CD4-positive, alpha-beta T cell (primary cell): Measurements from ENCODE around the gene LRRC25. TPM values are rescaled to one million over a fixed set of nuclear protein-coding genes. Genes with fewer than 3 reads are reported as not detected.

ENCODE experiments used
- ATAC-seq: fragments of 200-7000 bp; cut with Tn5 transposase; one replicate; pipeline ENCODE4 v1.10.0; 2022; ENCODE audit warnings: mild to moderate bottlenecking; ENCODE audit not compliant: poor library complexity
- CTCF ChIA-PET: fragments of 350-600 bp; sonication (Branson Sonifier 250); formaldehyde crosslinking; loops from one replicate; lab custom pipeline; 2021; ENCODE audit warnings: antibody characterized with exemption, inconsistent platforms; lab: Charles Lee
- POLR2A ChIA-PET: fragments of 350-600 bp; sonication (Branson Sonifier 250); formaldehyde crosslinking; loops from one replicate; lab custom pipeline; 2021; ENCODE audit warnings: antibody characterized with exemption, inconsistent platforms; lab: Charles Lee
- DNase-seq, 14 experiments: peaks; one replicate each; pipeline ENCODE4 v3.0.0-alpha.2; 2013 to 2020; ENCODE audit warnings: mixed read lengths in 2 of 14
- H3K27ac ChIP-seq, 2 donors: one replicate each; pipeline versions ENCODE4 v1.5.1 to v1.7.0; 2013; ENCODE audit warnings: low read length in 2 of 2, low read depth in 1 of 2, mild to moderate bottlenecking in 1 of 2
- H3K27me3 ChIP-seq, 2 experiments: 1 replicate in 1 of 2; 2 replicates in 1 of 2; pipeline versions ENCODE4 v1.6.1 to v1.7.0; 2013; ENCODE audit warnings: low read length in 2 of 2, control low read depth in 1 of 2, mild to moderate bottlenecking in 1 of 2, moderate library complexity in 1 of 2; ENCODE audit not compliant: insufficient read depth in 2 of 2, control insufficient read depth in 1 of 2
- H3K36me3 ChIP-seq: one replicate; pipeline ENCODE4 v1.6.1; 2013; ENCODE audit warnings: low read length, control low read depth; ENCODE audit not compliant: insufficient read depth
- H3K4me1 ChIP-seq: one replicate; pipeline ENCODE4 v1.6.1; 2013; ENCODE audit warnings: low read length, control low read depth; ENCODE audit not compliant: insufficient read depth
- H3K4me3 ChIP-seq: one replicate; pipeline ENCODE4 v1.5.1; 2013; ENCODE audit warnings: mild to moderate bottlenecking, low read length, moderate library complexity
- H3K9me3 ChIP-seq, 2 experiments: 1 replicate in 1 of 2; 2 replicates in 1 of 2; pipeline versions ENCODE4 v1.6.1 to v1.7.0; 2013; ENCODE audit warnings: low read length in 2 of 2, mild to moderate bottlenecking in 2 of 2, control low read depth in 1 of 2, moderate library complexity in 1 of 2; ENCODE audit not compliant: control insufficient read depth in 1 of 2, insufficient read depth in 1 of 2
- H3K27ac Mint-ChIP-seq: one replicate; pipeline ENCODE4 v1.8.0; 2020; ENCODE audit warnings: mixed read lengths
- H3K27me3 Mint-ChIP-seq: one replicate; pipeline ENCODE4 v1.8.0; 2021; ENCODE audit warnings: mixed read lengths
- H3K36me3 Mint-ChIP-seq: one replicate; pipeline ENCODE4 v1.8.0; 2021; ENCODE audit warnings: low read depth, mixed read lengths
- H3K4me1 Mint-ChIP-seq: one replicate; pipeline ENCODE4 v1.8.0; 2021; ENCODE audit warnings: low read depth, mixed read lengths
- H3K4me3 Mint-ChIP-seq: one replicate; pipeline ENCODE4 v1.8.0; 2020; ENCODE audit warnings: mild to moderate bottlenecking, mixed read lengths
- H3K9me3 Mint-ChIP-seq: one replicate; pipeline ENCODE4 v1.8.0; 2020; ENCODE audit warnings: mixed read lengths
- CTCF ChIP-seq: fragments of 200-600 bp; IDR thresholded peaks from one replicate; pipeline ENCODE4 v1.8.0; 2022; ENCODE audit warnings: antibody characterized with exemption, mild to moderate bottlenecking
- intact Hi-C, 2 experiments: fragments of 100-400 bp; cut with DNase I in 1 of 2; cut with micrococcal nuclease in 1 of 2; formaldehyde crosslinking; loops; one replicate each; pipeline versions ENCODE4 v1.15.1 to v1.9.0; 2023 to 2025; cut with DNase I, micrococcal nuclease
- total RNA-seq, 174 experiments: library from RNA in 2 of 174; stranded (reverse) in 2 of 174; gene quantifications; one replicate each; pipeline ENCODE4 v1.2.3 and lab custom pipeline; 2021 to 2026

Gene LRRC25
- total RNA-seq, 2 experiments from 2014 or later: 0.82 to 0.92 TPM

DNA sequence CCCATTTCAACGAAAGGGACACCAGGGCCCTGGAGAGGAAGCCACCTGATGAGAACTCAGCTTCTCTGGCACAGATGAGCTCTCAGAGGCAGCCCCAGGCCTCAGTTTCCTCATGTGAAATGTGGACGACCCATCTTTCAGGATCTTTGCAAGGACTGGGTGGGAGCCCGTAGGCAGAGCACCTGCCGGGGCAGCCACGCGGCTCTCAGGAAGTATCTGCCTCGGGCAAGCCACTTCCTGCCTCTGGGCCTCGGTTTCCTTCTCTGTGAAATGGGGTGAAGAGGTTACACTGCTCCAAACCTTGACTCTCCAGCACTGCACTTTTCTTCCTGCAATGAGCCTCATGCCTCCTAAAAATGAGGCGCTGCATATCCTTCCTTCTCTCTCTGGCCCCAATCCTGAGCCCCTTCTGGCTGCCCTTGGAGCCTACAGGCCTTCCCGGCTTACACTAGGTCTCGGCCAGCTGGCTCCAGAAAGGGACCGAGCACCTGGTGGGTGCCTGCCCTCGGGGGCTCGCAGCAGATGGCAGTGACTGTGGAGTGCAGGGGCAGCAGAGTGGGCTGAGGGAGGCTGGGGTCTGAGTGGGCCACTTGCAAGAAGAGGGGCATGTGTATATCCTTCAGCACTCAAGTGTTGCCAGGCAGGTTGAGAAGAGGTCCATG, 25.2 kb upstream of the LRRC25 start:
- peak in 5 of 14 experiments; percentile 29 to 83 (median 61) for DNase-seq
- peak overlapping the region; percentile 74 for H3K4me3 Mint-ChIP-seq

DNA sequence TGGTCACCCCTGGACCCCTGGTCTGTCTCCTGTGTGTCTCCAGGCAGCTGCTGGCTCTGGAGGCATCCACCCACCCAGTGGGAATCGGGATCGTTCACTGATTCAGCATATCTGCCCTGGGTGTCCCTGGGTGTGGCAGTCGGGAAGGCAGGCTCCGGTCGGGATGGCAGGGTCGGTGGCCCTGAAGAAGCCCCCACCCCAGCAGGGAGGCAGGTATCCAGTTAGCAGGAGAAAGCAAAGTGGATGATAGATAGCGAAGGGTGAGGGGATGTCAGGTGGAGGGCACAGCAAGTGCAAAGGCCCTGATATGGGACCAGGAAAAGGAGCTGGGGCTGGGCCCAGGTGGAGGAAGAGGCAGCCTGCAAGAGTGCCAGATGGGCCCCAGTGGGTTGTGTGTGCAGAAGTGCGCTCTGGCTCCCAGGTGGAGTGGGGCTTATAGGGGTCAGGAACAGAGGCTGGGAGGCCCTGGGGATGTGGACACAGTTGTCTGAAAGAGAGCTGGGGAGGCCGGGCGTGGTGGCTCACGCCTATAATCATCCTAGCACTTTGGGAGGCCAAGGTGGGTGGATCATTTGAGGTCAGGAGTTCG, 24.0 kb upstream of the LRRC25 start:
- peaks cover 20% of the 10 kb centered on the region for H3K27me3 Mint-ChIP-seq
- peak overlapping the region; percentile 81 for H3K27ac Mint-ChIP-seq
- H3K9me3 Mint-ChIP-seq: no peaks in the 10 kb centered on the region
- no peaks in the 10 kb centered on the region for H3K36me3 Mint-ChIP-seq
- peak overlapping the region; percentile 77 for H3K4me3 Mint-ChIP-seq
- Histone ChIP-seq H3K4me1 (peaks cover 93% of the 10 kb centered on the region), H3K9me3 (no peaks in the 10 kb centered on the region), H3K27me3 (peaks cover 5 to 20% of the 10 kb centered on the region in 2 experiments), H3K4me3 (peak overlapping the region; percentile 77), H3K27ac (peak overlapping the region; percentile 32 to 43), H3K36me3 (peaks cover 9% of the 10 kb centered on the region)
- intact Hi-C loops: no loop called here
- POLR2A ChIA-PET: interaction anchor here (0.6 to 9.0 kb wide), 6 partner anchors 14 to 1076 kb away, joined by 3 to 97 read pairs (median 4); partner anchors contain the start of genes IL12RB1, JUND and KXD1
- CTCF ChIA-PET: interaction anchor here (1.4 to 1.7 kb wide), 3 partner anchors 32 to 168 kb away, joined by 3 to 4 read pairs (median 3); partner anchors contain the start of gene REX1BD
- H3K4me1 Mint-ChIP-seq: peaks cover 79% of the 10 kb centered on the region
- ATAC-seq (no peak), DNase-seq (peak in 1 of 14 experiments; percentile 38)
- no peak for TF ChIP-seq CTCF

More for the DNA sequence above, 25.2 kb upstream of the LRRC25 start:
- H3K9me3 Mint-ChIP-seq: no peaks in the 10 kb centered on the region
- peaks cover 17% of the 10 kb centered on the region for H3K36me3 ChIP-seq
- peak overlapping the region; percentile 25 for H3K4me3 ChIP-seq
- POLR2A ChIA-PET: interaction anchor here (0.8 to 9.0 kb wide), 3 partner anchors 121 to 142 kb away, joined by 3 to 97 read pairs (median 5); partner anchors contain the start of genes FKBP8, JUND and KXD1
- no peaks in the 10 kb centered on the region for H3K9me3 ChIP-seq
- no peaks in the 10 kb centered on the region for H3K36me3 Mint-ChIP-seq
- CTCF ChIA-PET: interaction anchor here (1.5 to 1.7 kb wide), 2 partner anchors 33 to 143 kb away, joined by 3 to 4 read pairs; no protein-coding TSS in a partner anchor
- peaks cover 70% of the 10 kb centered on the region for H3K4me1 Mint-ChIP-seq
- peak overlapping the region; percentile 77 for H3K27ac Mint-ChIP-seq
- intact Hi-C loops: no loop called here
- peaks cover 92% of the 10 kb centered on the region for H3K4me1 ChIP-seq
- peak overlapping the region; percentile 10 to 55 for H3K27ac ChIP-seq
- peak; percentile 14 for ATAC-seq
- no peak for TF ChIP-seq CTCF
- H3K27me3 Mint-ChIP-seq: peaks cover 13% of the 10 kb centered on the region
- H3K27me3 ChIP-seq: peaks cover 0 to 10% of the 10 kb centered on the region in 2 experiments

DNA sequence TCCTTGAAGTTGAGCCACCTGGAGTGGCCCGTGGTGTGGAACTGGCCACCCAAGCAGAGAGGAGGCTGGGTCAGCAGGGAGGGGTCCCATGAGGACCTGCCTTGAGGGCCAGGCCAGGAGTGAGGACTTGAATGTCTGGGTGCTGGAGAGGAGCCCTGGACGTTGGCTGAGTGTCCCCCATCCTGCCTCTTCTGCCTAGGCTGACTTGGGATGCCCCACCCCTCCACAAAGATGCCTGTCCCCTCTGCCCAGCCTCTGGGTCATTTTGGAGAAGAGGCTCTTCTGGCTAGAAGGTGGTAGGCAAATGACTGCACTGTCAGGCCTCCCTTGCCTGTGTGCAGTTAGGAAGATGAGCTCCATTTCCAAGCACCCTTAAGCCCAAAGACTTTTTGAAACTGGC, 23.5 kb upstream of the LRRC25 start:
- H3K4me1 ChIP-seq: peaks cover 93% of the 10 kb centered on the region
- peak overlapping the region; percentile 32 to 52 for H3K27ac ChIP-seq
- peak overlapping the region; percentile 77 for H3K4me3 ChIP-seq
- peaks cover 9% of the 10 kb centered on the region for H3K36me3 ChIP-seq
- intact Hi-C loops: no loop called here
- DNase-seq (peak in 1 of 14 experiments; percentile 47), ATAC-seq (no peak)
- peaks cover 25% of the 10 kb centered on the region for H3K27me3 Mint-ChIP-seq
- H3K9me3 Mint-ChIP-seq: no peaks in the 10 kb centered on the region
- peaks cover 7 to 25% of the 10 kb centered on the region in 2 experiments for H3K27me3 ChIP-seq
- no peaks in the 10 kb centered on the region for H3K36me3 Mint-ChIP-seq
- no peak for TF ChIP-seq CTCF
- peak overlapping the region; percentile 89 for H3K4me3 Mint-ChIP-seq
- H3K27ac Mint-ChIP-seq: peak overlapping the region; percentile 81
- peaks cover 82% of the 10 kb centered on the region for H3K4me1 Mint-ChIP-seq
- ChIA-PET CTCF (interaction anchor here (1.4 to 5.7 kb wide), 2 partner anchors 33 to 168 kb away, joined by 3 to 32 read pairs; partner anchors contain the start of gene REX1BD), POLR2A (interaction anchor here (0.6 to 9.0 kb wide), 3 partner anchors 14 to 334 kb away, joined by 3 to 97 read pairs (median 20); partner anchors contain the start of genes IL12RB1 and JUND)
- no peaks in the 10 kb centered on the region for H3K9me3 ChIP-seq
